ENCODE data around the gene TJAP1.

TJAP1 gene

DNA sequence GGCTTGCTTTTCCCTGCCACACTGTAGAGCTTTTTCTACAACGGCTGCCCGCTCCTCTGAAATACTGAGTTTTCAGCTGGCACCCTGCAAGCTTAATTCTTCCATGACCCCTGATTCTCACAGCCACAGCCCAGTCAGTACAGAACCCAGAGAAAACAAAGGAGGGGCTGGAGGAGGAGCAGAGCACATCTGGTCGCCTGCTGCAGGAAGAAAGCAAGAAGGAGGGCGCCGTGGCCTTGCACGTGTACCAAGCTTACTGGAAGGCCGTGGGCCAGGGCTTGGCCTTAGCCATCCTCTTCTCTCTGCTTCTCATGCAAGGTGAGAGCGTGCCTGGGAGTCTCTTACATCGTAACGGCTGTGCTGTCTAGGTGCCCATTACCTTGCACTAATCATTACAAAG lies 33.3 kb upstream of the TJAP1 start:
- Histone ChIP-seq H3K4me1 (ENCODE audit: insufficient read depth, low read length) (no peaks in the 10 kb centered on the region), H3K36me3 (ENCODE audit: insufficient read depth, low read length) (peaks cover 40% of the 10 kb centered on the region), H3K27me3 (ENCODE audit: insufficient read depth, low read length) (no peaks in the 10 kb centered on the region), H3K4me3 (ENCODE audit: low read length) (no peak overlapping the region), H3K9me3 (ENCODE audit: low read length) (no peaks in the 10 kb centered on the region), H2AFZ (ENCODE audit: low read depth, low read length) (no peak overlapping the region)

DNA sequence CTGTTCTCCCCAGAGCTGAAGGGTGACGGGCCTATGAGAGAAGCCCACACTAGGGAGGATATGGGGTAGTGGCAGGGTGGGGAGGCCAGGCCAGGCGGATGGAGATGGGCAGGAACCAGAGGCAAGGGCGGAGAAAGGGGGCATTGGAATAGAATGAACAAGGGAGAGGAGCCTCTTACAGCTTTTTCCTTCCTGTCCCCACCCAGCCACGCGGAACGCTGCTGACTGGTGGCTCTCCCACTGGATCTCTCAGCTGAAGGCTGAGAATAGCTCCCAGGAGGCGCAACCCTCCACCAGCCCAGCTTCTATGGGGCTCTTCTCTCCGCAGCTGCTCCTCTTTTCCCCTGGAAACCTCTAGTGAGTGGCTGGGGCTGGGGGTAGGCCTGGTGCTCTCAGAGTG lies 32.8 kb upstream of the TJAP1 start:
- Histone ChIP-seq H3K4me3 (ENCODE audit: low read length) (no peak overlapping the region), H2AFZ (ENCODE audit: low read depth, low read length) (no peak overlapping the region), H3K4me1 (ENCODE audit: insufficient read depth, low read length) (no peaks in the 10 kb centered on the region), H3K36me3 (ENCODE audit: insufficient read depth, low read length) (peaks cover 43% of the 10 kb centered on the region), H3K27me3 (ENCODE audit: insufficient read depth, low read length) (no peaks in the 10 kb centered on the region), H3K9me3 (ENCODE audit: low read length) (no peaks in the 10 kb centered on the region)

DNA sequence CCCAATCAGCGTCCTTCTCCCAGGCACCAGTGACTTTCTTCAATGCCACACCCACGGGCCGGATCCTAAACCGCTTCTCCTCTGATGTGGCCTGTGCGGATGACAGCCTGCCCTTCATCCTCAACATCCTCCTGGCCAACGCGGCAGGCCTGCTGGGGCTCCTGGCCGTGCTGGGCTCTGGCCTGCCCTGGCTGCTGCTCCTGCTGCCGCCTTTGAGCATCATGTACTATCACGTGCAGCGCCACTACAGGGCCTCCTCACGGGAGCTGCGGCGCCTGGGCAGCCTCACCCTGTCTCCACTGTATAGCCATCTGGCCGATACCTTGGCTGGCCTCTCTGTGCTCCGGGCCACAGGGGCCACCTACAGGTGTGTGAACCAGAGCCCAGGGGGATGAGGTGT lies 31.8 kb upstream of the TJAP1 start:
- no peak overlapping the region for H2AFZ ChIP-seq (ENCODE audit: low read depth, low read length)
- H3K4me1 ChIP-seq (ENCODE audit: insufficient read depth, low read length) = no peaks in the 10 kb centered on the region
- H3K4me3 ChIP-seq (ENCODE audit: low read length) = no peak overlapping the region
- H3K9me3 ChIP-seq (ENCODE audit: low read length) = no peaks in the 10 kb centered on the region
- H3K27me3 ChIP-seq (ENCODE audit: insufficient read depth, low read length) = no peaks in the 10 kb centered on the region
- peaks cover 50% of the 10 kb centered on the region for H3K36me3 ChIP-seq (ENCODE audit: insufficient read depth, low read length)

DNA sequence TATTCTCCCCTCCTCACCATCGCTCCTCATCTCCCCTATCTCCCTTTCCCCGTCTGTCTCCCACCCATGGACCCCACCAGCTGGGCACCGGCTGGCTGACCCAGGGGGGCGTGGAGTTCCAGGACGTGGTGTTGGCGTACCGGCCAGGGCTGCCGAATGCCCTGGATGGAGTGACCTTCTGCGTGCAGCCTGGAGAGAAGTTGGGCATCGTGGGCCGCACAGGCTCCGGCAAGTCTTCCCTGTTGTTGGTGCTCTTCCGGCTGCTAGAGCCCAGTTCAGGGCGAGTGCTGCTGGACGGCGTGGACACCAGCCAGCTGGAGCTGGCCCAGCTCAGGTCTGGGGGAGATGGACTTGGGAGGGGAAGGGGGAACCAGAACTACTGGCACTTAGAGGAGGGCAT lies 29.8 kb upstream of the TJAP1 start:
- Histone ChIP-seq H3K27me3 (ENCODE audit: insufficient read depth, low read length) (no peaks in the 10 kb centered on the region), H3K4me3 (ENCODE audit: low read length) (no peak overlapping the region), H3K4me1 (ENCODE audit: insufficient read depth, low read length) (no peaks in the 10 kb centered on the region), H2AFZ (ENCODE audit: low read depth, low read length) (no peak overlapping the region), H3K9me3 (ENCODE audit: low read length) (no peaks in the 10 kb centered on the region), H3K36me3 (ENCODE audit: insufficient read depth, low read length) (peaks cover 60% of the 10 kb centered on the region)

DNA sequence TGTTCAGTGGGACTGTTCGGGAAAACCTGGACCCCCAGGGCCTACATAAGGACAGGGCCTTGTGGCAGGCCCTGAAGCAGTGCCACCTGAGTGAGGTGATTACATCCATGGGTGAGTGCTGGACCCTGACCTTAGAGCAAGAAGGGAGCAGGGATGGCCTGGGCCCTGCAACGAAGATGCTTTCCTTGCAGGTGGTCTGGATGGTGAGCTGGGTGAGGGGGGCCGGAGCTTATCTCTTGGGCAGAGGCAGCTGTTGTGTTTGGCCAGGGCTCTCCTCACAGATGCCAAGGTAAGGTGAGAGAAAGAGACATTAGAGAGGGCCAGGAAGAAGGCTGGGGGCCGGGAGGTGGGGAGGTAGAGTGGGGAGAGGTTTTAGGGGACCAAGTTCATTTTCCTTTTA lies 28.5 kb upstream of the TJAP1 start:
- H3K9me3 ChIP-seq (ENCODE audit: low read length) = no peaks in the 10 kb centered on the region
- H3K36me3 ChIP-seq (ENCODE audit: insufficient read depth, low read length) = peaks cover 60% of the 10 kb centered on the region
- H2AFZ ChIP-seq (ENCODE audit: low read depth, low read length) = no peak overlapping the region
- no peak overlapping the region for H3K4me3 ChIP-seq (ENCODE audit: low read length)
- no peaks in the 10 kb centered on the region for H3K27me3 ChIP-seq (ENCODE audit: insufficient read depth, low read length)
- no peaks in the 10 kb centered on the region for H3K4me1 ChIP-seq (ENCODE audit: insufficient read depth, low read length)

DNA sequence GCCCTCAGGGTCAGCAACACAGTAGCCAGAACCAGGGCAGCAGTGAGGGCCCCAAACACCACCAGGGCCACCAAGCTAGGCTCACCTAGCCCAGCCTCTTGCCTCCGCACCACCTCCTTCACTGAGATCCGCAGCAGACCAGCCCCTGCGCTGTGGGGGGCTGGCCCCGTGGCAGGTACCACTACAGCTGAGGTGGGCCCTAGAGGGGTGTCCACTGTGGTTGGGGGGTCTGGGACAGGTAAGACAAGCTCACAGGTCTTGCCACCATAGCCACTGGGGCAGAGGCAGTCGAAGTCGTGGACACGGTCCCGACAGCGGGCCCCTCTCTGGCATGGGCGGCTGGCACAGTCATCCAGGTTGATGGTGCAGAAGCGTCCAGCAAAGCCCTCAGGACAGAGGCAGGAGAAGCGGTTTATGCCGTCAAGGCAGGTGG lies 26.7 kb upstream of the TJAP1 start:
- Histone ChIP-seq H2AFZ (ENCODE audit: low read depth, low read length) (no peak overlapping the region), H3K4me1 (ENCODE audit: insufficient read depth, low read length) (peaks cover 2% of the 10 kb centered on the region), H3K4me3 (ENCODE audit: low read length) (no peak overlapping the region), H3K9me3 (ENCODE audit: low read length) (no peaks in the 10 kb centered on the region), H3K36me3 (ENCODE audit: insufficient read depth, low read length) (peaks cover 48% of the 10 kb centered on the region), H3K27me3 (ENCODE audit: insufficient read depth, low read length) (no peaks in the 10 kb centered on the region)

DNA sequence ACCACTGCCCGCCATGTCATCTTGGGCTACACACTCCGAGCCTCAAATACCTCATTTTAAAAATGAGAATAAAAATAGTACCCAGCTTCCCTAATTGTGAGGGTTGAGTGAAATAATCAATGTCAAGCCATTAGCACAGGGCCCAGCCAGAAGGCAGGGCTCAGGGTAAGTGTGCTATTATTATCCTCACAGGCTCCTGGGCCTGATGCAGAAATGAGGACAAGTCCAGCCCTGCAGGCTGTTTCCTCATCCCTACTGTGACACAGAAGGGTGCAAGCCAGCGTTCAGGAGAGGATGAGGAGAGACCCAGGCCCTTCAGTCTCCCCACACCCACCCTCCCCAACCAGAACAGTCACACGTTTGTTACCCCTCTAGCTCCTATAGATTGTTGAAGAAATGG lies 26.0 kb upstream of the TJAP1 start:
- H3K27me3 ChIP-seq (ENCODE audit: insufficient read depth, low read length) = peaks cover 3% of the 10 kb centered on the region
- H3K4me3 ChIP-seq (ENCODE audit: low read length) = no peak overlapping the region
- peaks cover 3% of the 10 kb centered on the region for H3K4me1 ChIP-seq (ENCODE audit: insufficient read depth, low read length)
- no peaks in the 10 kb centered on the region for H3K9me3 ChIP-seq (ENCODE audit: low read length)
- H2AFZ ChIP-seq (ENCODE audit: low read depth, low read length) = no peak overlapping the region
- H3K36me3 ChIP-seq (ENCODE audit: insufficient read depth, low read length) = peaks cover 42% of the 10 kb centered on the region

DNA sequence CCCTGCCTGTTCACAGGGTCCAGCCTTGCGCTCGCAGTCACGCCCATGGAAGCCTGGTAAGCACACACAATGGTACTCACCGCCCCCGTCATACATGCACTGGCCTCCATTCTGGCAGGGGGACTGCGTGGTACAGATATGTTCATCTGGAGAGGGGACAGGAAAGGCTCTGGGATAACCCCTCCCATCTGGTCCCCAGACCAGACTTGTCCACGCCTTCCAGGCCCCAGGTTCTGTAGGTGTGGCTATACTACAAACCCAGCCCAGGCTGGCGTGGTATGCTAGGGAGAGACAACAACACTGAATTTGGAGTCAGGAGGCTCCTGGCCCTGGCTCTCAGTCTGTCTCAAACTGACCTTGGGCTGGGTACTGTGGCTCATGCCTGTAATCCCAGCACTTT lies 25.4 kb upstream of the TJAP1 start:
- H3K27me3 ChIP-seq (ENCODE audit: insufficient read depth, low read length) = peaks cover 8% of the 10 kb centered on the region
- H3K4me1 ChIP-seq (ENCODE audit: insufficient read depth, low read length) = peaks cover 3% of the 10 kb centered on the region
- no peaks in the 10 kb centered on the region for H3K9me3 ChIP-seq (ENCODE audit: low read length)
- H3K36me3 ChIP-seq (ENCODE audit: insufficient read depth, low read length) = peaks cover 39% of the 10 kb centered on the region
- H2AFZ ChIP-seq (ENCODE audit: low read depth, low read length) = no peak overlapping the region
- H3K4me3 ChIP-seq (ENCODE audit: low read length) = no peak overlapping the region

DNA sequence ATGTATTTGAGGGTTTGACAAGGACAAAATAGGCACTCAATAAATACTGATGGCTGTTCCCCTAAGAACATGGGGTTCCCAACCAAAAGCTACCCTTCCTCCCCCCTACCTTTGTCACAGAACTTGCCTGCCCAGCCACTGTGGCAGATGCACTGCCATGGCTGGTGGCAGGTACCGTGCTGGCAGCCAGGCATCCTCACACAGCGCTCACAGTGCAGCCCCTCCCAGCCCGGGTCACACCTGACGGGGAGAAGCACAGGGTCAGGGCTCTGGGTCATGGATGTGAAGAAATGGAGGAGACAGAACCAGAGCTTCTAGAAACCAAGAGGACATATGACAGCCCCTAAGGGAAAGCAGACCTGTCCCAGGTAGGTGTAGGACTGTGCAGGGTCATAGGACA lies 24.5 kb upstream of the TJAP1 start:
- Histone ChIP-seq H2AFZ (ENCODE audit: low read depth, low read length) (no peak overlapping the region), H3K27me3 (ENCODE audit: insufficient read depth, low read length) (peaks cover 9% of the 10 kb centered on the region), H3K4me3 (ENCODE audit: low read length) (no peak overlapping the region), H3K4me1 (ENCODE audit: insufficient read depth, low read length) (peaks cover 3% of the 10 kb centered on the region), H3K9me3 (ENCODE audit: low read length) (no peaks in the 10 kb centered on the region), H3K36me3 (ENCODE audit: insufficient read depth, low read length) (peaks cover 34% of the 10 kb centered on the region)

DNA sequence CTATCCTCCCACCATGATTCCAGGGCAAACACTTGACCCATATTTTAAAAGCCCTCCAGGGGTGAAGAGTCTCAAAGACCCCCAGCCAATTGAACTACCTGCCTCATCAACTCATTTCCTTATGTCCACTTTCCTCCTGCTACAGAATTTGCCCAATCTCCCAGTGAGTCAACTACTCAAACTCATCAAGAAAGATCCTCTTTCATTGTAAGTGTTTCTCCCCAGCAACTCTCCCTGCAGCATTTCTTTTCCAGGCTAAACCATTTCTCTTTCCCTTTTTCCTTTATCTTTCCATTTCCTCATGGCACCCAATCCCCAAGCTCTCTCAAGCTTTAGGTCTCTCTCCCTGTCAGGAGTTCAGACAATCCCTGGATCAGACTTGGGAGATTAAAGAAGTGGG lies 23.5 kb upstream of the TJAP1 start:
- Histone ChIP-seq H2AFZ (ENCODE audit: low read depth, low read length) (no peak overlapping the region), H3K4me3 (ENCODE audit: low read length) (no peak overlapping the region), H3K9me3 (ENCODE audit: low read length) (no peaks in the 10 kb centered on the region), H3K27me3 (ENCODE audit: insufficient read depth, low read length) (peaks cover 9% of the 10 kb centered on the region), H3K36me3 (ENCODE audit: insufficient read depth, low read length) (peaks cover 28% of the 10 kb centered on the region), H3K4me1 (ENCODE audit: insufficient read depth, low read length) (peaks cover 3% of the 10 kb centered on the region)

DNA sequence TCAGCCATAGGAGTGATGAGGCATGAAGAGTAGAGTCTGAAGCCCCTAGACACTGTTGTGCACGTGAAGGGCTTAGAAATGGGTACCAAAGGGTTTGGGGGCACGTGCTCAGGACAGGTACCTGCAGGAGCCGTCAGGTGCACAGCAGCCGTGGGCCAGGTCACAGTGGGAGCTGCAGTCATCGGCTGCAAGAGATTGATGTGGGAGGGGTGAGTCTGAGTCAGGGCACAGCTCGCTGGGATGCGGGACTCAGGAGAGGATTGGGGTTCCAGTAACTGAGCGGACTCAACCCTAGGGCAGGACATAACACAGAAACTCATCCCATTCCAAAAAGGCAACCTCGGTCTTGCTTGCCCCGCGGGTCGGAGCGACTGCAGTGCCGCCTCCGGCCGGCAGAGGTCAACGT lies 23.1 kb upstream of the TJAP1 start:
- Histone ChIP-seq H3K4me1 (ENCODE audit: insufficient read depth, low read length) (peaks cover 3% of the 10 kb centered on the region), H3K9me3 (ENCODE audit: low read length) (no peaks in the 10 kb centered on the region), H2AFZ (ENCODE audit: low read depth, low read length) (no peak overlapping the region), H3K36me3 (ENCODE audit: insufficient read depth, low read length) (peaks cover 25% of the 10 kb centered on the region), H3K4me3 (ENCODE audit: low read length) (peak overlapping the region; percentile 50), H3K27me3 (ENCODE audit: insufficient read depth, low read length) (peaks cover 9% of the 10 kb centered on the region)

DNA sequence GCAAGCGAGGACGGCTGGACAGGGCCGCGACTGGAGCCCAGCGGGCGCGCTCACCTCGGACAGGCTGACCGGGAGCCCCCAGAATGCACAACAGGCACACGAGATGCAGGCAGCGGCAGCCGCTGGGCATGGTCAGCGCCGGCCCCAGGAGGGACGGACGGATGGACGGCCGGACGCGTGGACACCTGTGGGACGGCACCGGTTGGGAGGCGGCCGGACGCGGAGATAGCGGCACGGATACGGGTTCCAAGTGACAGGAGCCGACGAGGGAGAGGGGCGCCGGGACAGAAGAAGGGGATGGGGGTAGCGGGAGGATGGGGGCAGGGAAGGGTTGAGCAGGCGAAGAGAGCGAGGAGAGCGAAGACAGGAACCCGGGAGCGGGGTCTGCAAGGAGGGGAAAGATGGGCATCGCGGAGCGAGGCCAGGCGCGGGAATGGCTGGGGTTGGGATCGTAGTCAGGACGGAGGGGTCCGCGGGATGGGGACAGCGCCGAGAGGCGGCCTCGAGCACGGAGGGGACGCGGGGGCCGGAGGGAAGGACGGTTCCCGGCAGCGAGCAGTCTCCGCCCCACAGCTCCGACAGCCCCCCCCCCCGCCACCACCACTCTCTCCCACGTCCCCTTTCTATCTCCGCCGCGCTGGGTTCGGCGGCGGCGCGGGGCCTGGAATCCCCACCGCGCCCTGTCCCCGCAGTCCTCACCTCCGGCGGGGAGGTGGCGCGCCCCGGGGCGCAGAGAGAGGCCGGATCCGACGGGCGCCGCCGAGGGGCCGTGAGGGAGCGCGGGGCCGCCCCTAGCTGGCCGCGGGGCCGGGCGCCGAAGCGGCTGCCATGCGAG lies 22.5 kb upstream of the TJAP1 start:
- H3K4me3 ChIP-seq (ENCODE audit: low read length) = peak overlapping the region; percentile 50
- H2AFZ ChIP-seq (ENCODE audit: low read depth, low read length) = peak overlapping the region; percentile 43
- H3K4me1 ChIP-seq (ENCODE audit: insufficient read depth, low read length) = peaks cover 3% of the 10 kb centered on the region
- no peaks in the 10 kb centered on the region for H3K9me3 ChIP-seq (ENCODE audit: low read length)
- peaks cover 20% of the 10 kb centered on the region for H3K36me3 ChIP-seq (ENCODE audit: insufficient read depth, low read length)
- H3K27me3 ChIP-seq (ENCODE audit: insufficient read depth, low read length) = peaks cover 9% of the 10 kb centered on the region

DNA sequence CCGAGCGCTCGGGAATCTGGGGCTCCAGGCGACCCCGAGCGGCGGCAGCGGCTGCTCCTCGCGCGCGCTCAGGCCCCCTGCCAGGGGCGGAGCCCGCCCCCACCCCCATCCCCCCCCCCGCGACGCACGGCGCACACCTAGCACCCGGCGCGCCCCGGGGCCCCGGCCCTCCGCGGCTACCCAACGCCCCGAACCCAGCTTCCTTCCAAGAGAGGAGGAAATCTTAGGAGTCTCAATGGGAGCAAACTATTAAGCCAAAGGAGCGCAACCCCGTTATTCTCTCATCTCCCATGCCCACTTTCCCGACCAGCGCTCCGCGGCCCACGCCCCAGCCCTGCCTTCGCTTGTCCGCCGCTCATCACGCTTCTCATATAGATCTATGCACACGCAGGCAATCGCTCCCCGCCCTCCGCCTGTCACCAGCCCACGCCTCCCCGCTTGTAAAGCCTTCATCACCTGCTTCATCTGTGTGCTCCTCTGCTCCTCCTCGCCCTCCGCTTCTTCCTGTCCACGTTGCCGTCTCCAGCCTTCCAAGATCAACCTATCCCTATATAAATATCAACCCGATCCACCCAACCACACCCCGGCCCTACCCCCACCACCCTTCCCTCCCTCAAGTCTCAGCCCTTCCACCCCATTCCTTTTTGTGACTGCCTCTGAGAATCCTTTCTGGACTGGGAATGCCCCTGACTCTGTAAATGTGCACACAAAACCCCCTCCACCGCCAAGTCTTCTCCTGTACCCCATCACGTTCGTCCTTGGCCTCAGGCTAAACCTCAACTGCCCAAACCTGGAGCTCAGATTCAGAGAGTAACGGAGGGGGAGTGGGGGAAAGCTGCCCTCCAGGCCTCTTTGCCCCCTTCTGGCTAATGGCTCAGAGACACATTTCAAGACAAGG lies 21.6 kb upstream of the TJAP1 start, which contains the start of gene DLK2:
DLK2 (minus strand) TSS at position 18 of the 898 bp plus-strand sequence. CDS start 723 bp downstream, outside the sequence.
- Histone ChIP-seq H3K36me3 (ENCODE audit: insufficient read depth, low read length) (peaks cover 12% of the 10 kb centered on the region), H3K9me3 (ENCODE audit: low read length) (no peaks in the 10 kb centered on the region), H3K4me3 (ENCODE audit: low read length) (peak within 1 kb of the TSS; percentile 50), H2AFZ (ENCODE audit: low read depth, low read length) (peak within 1 kb of the TSS; percentile 43), H3K4me1 (ENCODE audit: insufficient read depth, low read length) (peaks cover 3% of the 10 kb centered on the region), H3K27me3 (ENCODE audit: insufficient read depth, low read length) (peaks cover 9% of the 10 kb centered on the region)
